ENCODE data around the gene SKI. TPM values are rescaled to one million over a fixed set of nuclear protein-coding genes. Genes with fewer than 3 reads are reported as not detected.

SKI gene
- total and polyA plus RNA-seq, 2 of the 4 experiments (the other 2 are of a cell fraction): 2.3 to 20.1 TPM

- Histone ChIP-seq H3K56ac (ENCODE audit: extremely low read depth, insufficient read depth, low read length) (peak overlapping the region; percentile 74), H3K9me1 (ENCODE audit: insufficient read depth, low read length) (peaks cover 7% of the 10 kb centered on the region; the same call in 1 of the 2 replicates), H4K91ac (ENCODE audit: insufficient read depth, low read depth, low read length) (peak overlapping the region; percentile 98), H2BK5ac (ENCODE audit: low read depth, low read length, poor library complexity, severe bottlenecking) (peak overlapping the region; percentile 95), H4K8ac (ENCODE audit: low read depth in 2 of 2, low read length in 2 of 2) (peak overlapping the region; percentile 99), H4K5ac (ENCODE audit: low read depth, low read length) (peak overlapping the region; percentile 92), H3K36me3 (ENCODE audit: control insufficient read depth, insufficient read depth, low read length) (no peaks in the 10 kb centered on the region), H3K4ac (ENCODE audit: low read depth, low read length) (peak overlapping the region; percentile 100), H4K20me1 (ENCODE audit: insufficient read depth, low read length) (no peaks in the 10 kb centered on the region; the same call in 1 of the 2 replicates), H3K9ac (ENCODE audit: low read depth, low read length) (peak overlapping the region; percentile 85), H3K27ac (ENCODE audit: insufficient read depth, low read length) (peak overlapping the region; percentile 99), H2BK20ac (ENCODE audit: low read depth, low read length) (peak overlapping the region; percentile 81), H3K18ac (ENCODE audit: low read depth, low read length) (peak overlapping the region; percentile 91), H3K4me1 (ENCODE audit: control insufficient read depth, insufficient read depth, low read length) (peaks cover 27% of the 10 kb centered on the region), H3K23ac (ENCODE audit: low read depth, low read length) (peak overlapping the region; percentile 99), H3K4me2 (ENCODE audit: low read depth, low read length) (no peak overlapping the region), H3K27me3 (ENCODE audit: control insufficient read depth, insufficient read depth, low read length) (no peaks in the 10 kb centered on the region), H3K4me3 (ENCODE audit: insufficient read depth, low read depth, low read length) (no peak overlapping the region), H2AFZ (replicated peaks; ENCODE audit: low read length, poor library complexity) (peak overlapping the region; percentile 85), H2AK5ac (ENCODE audit: low read depth, low read length) (peak overlapping the region; percentile 99), H3K14ac (replicated peaks; ENCODE audit: low read depth, low read length) (peak overlapping the region; percentile 99), H3K79me1 (ENCODE audit: low read depth in 1 of 2, low read length in 2 of 2) (peaks cover 0 to 20% of the 10 kb centered on the region in 2 experiments; a peak in 3 of 4 replicates), H2AK9ac (replicated peaks; ENCODE audit: low read depth, low read length, poor library complexity) (peak overlapping the region; percentile 100), H3K9me3 (ENCODE audit: control insufficient read depth, insufficient read depth, low read length) (no peaks in the 10 kb centered on the region), H2BK120ac (ENCODE audit: low read depth, low read length) (peak overlapping the region; percentile 96), H2BK15ac (ENCODE audit: low read depth, low read length) (peak overlapping the region; percentile 94; the same call in 2 of the 3 replicates)
- ChIA-PET CTCF (no interaction called here), POLR2A (ENCODE audit: unreplicated experiment) (interaction anchor here (1.0 kb wide), 1 partner anchor 13 kb away, joined by 3 read pairs; the partner anchor contains the start of gene SKI)
- intact Hi-C loops (cut with micrococcal nuclease) (loop anchor here (1.0 kb wide), 1 partner anchor 13 kb away; no protein-coding TSS in a partner anchor), in situ Hi-C loops (cut with MboI; ENCODE audit: low sequenced_read_pairs) (no loop called here), dilution Hi-C loops (cut with HindIII; ENCODE audit: low sequenced_read_pairs, unreplicated experiment) (no loop called here)
- ATAC-seq (ENCODE audit: low read depth) (no peak), DNase-seq (no peak)
- 27% methylated on average over 3 of the region's 21 CpGs; no CpG with 5 or more reads in 1 of the 2 experiments for WGBS, 2 experiments (ENCODE audit: extremely low coverage in 2 of 2, insufficient read length in 1 of 2)
- no TSS peak for BruUV-seq (replicated peaks)
- TF ChIP-seq NFE2L2 (IDR thresholded peaks at IDR 0.05; ENCODE audit: low read depth, low read length): no peak
- TF ChIP-seq MAZ (IDR thresholded peaks at IDR 0.05; ENCODE audit: borderline replicate concordance, low read depth, low read length): 0 out of 2 replicates have a peak, but pooled peaks have one; percentile 5
- TF ChIP-seq BHLHE40 (IDR thresholded peaks at IDR 0.05; ENCODE audit: low read depth, low read length): no peak
- TF ChIP-seq FOS (IDR thresholded peaks at IDR 0.05; ENCODE audit: low read depth, low read length): no peak
Measured at GRCh38 chr1:2214541-2215241, 13.4 kb upstream of the SKI start.
